NCI-H1092 treated with DMSO at 0.1 percent for 48 hours (cell line): ENCODE measurements around the gene SLC12A8.

Source experiments
- DNase-seq: peaks from one replicate; lab custom pipeline; 2025; lab: John Stamatoyannopoulos, UW

SLC12A8 gene

DNA sequence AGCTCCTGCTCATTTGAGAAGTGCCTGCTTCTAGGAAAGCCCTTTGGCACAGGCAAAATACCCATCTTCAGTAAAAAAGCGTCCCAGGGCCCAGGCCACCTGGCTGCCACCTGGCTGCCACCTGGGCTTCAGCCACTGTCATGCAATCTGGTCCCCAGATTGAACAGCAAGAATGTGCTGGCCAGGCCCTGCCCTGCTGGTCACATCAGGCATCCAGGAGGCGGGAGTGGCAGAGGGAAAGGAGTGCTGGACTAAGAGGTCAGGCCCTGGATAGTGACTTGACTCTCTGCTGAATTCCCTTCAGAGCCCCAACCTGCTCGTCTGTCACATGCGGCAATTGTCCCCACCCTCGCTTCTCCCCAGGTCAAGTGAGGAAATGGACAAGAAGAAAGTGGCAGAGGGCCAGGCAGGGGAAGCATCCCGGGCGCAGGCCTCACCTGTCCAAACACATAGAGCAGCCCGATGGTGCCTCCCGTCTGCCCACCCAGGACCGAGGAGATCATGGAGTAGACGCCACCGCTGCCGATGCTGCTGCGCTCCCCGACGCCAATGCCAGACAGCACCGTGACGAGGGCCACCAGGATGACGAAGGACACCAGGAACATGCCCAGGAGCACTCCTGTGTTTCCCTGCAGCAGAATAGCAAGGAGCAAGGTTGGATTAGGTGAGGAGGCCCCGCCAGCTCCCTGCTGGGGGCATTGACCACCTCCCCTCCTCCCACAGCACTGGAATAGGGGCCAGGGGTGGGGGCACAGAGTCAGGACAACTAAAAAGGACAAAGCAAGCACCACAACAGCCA is 25.5 kb downstream of the SLC12A8 start:
- no peak for DNase-seq

GRCh38 chr3:125186261-125186787 is 26.2 kb downstream of the SLC12A8 start:
- no peak for DNase-seq

GRCh38 chr3:125185805-125186204 is 26.7 kb downstream of the SLC12A8 start:
- DNase-seq: no peak

DNA sequence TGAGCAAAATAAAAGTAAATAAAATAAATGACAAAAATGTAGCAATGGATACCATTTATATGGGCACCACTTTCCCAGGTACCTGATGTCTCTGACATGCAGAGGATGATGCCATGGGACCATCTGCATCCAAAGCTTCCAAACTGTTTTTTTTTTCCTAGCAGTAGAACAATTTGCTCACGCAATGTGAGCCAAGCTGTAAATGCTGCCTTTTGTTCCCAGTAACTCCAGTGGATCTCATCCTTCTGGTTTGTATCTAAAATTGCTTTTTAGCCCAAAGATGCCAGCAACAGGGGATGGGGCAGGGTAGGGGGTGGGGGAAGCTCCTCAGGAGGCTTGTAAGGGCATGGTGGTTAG is 32.7 kb downstream of the SLC12A8 start:
- no peak for DNase-seq

DNA sequence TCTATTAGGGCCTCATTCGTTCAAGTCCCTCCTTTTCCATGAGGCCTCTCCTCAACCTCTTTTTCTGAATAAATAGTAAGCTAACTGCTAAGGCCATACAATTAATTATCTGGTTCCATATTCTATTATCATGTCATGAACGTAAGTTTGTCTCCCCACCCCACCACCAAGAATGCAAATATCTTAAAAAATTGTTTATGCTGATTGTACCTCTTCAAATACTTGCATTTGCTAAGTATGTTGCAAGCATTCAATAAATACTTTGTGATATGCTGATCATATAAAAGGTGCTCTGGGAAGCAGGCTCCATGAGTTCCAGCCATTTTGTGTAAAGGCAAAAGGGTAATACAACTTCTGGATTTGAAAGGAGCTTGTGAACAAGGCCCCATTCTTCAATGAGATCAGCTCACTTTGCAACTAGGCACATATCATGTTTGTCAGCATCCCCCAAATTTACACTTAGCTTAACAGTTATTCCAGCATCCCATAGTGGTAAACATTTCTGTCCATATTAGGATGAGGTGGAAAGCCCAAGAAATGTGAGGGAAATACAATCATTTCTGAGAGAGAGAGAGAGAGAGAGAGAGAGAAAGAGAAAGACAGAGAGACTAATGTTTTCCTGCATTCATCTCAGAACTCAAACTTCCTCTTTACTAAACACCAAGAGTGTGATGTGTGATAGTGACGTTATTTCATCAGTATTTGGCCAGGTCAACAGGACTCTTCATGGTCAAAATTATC is 33.2 kb downstream of the SLC12A8 start:
- DNase-seq: no peak

DNA sequence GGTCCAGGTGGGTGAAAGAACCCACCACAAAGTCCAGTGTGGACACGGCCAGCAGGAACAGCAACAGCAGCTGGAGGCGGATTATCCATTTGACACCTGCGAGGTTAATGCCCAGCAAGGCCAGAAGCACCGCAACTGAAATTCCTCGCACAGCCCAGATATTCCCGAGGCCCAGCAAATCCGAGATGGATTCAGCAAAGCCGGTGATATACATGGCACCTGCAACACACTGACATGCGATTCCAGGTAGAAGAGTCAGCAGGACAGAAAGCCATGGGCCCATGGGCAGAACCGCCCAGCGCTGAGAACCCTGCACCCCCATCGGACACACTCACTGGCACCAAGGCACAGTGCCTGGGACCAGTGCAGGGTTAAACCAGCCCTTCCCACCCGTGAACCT is 34.8 kb downstream of the SLC12A8 start:
- DNase-seq: no peak

- no peak for DNase-seq
These were observed 37.1 kb downstream of the SLC12A8 start for GRCh38 chr3:125175295-125176078.

- DNase-seq: no peak
These were observed 40.2 kb downstream of the SLC12A8 start for GRCh38 chr3:125172346-125172745.

DNA sequence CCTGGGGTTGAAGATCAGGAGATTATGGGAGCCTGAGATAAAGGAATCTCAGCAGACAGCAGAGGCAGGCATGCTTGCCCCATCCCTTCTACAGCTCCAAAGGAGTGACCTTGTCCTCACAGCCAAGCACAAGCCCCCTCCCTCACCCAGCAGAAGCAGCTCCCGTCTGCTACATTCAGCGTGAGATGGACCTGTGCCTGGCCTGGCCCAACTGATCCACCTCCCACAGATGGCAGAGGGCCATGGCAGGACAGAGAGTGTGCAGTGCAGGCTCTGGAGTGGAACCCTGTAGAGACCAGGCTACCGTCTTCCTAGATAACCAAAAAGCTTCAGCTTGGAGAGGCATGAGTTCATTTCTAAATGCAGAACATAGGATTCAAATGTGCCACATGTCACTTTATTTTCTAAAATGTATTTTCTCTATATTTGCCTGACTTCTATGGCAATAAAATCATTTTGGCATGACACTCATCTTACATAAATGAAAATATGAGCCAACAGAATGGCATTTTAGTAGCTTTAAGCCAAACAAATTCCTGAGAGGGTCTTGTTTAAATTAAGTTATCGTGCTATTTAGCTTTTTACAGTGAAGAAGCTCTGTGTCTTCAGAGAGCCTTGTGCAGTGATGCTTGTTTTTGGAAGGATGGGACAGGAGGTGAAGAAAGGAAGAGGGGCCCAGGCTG is 43.7 kb downstream of the SLC12A8 start:
- DNase-seq: no peak

- no peak for DNase-seq
These were observed 45.9 kb downstream of the SLC12A8 start for GRCh38 chr3:125166599-125167136.

GRCh38 chr3:125165948-125166553 is 46.5 kb downstream of the SLC12A8 start:
- no peak for DNase-seq

GRCh38 chr3:125165189-125165947 is 47.2 kb downstream of the SLC12A8 start:
- no peak for DNase-seq

DNA sequence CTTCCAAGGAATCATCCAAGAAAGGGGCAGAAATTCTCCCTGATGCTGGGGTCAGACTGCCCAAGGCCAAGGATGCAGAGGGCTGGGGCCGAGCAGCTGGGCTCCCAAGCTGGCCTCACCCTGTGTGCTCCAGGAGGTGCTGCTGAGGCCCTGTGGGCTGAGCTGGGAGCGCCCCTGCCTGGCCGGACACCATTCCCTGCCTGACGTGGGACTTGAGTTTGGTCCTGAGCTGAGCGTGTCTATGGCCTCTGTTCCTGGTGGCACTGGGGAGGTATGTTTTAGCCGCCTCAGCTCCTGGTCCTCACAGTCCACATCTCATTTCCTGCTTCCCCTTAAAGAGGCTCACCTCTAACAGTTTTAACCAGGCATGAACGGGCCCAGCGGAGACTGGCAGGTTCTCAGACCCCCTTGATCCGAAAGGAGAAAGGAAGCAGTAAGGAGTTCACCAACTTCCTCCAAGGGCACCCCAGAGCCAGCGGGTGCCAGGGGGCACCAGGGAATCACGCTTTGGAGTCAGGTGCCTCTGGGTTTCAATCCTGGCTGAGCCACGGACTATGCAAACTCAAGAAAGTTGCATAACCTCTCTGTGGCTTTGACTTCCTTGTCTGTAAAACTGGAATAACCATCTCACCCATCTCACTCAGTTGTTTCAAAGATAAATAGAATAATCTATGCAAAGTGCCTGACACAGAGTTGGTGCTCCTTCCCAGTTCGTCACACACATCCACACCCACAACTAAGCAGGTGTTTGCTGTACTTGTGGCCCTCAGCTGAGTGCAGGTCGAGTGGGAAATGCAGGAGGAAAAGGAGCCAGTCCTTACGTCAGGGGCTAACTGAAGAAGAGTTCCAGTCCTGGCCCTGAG is 48.6 kb downstream of the SLC12A8 start:
- DNase-seq: no peak

DNA sequence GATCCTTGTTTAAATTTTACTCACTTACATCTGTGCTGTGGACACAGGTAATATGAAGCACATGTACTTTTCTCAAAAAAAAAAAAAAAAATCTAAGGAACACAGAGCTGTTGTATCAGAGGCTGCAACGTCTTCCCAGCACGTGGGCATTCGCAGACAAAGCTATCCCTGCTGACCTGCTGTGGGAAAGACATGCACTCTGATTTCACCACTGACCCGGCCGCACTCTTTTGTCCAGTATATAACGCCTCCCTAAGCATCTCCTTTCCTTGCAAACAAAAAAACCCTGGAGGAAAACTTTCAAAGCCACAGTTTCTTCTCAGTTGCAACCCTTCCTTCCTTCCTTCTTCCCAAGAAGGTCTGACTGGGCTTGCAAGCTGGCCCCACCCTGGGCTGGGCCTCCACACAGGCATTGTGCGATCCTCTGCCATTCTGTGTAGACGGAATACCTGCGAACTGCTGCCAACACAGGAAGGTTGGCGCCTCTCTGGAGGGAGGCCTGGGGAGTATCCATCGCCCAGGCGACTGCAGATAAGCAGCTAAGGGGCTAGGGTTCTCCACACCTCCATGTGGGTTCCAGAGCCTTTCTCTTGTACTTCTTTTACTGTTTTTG is 50.8 kb downstream of the SLC12A8 start:
- no peak for DNase-seq

GRCh38 chr3:125160606-125161371 is 51.8 kb downstream of the SLC12A8 start:
- DNase-seq: no peak

DNA sequence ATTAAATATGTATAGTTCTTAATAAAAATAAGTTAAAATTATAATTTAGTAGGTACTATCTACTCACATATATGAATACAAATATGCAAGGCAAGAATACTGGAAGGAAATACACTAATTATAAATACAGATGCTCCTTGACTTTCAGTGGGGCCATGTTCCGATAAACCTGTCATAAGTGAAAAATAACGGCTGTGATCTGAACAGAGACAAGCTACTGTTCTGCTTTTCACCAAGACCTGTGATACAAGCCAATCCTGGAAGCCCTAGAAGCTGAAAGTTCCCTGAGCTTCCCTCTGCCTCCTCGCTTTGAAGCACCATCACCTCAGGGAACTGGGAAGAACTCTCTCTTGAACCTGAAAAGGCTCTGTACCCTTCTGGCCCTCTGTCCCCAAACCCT is 55.4 kb downstream of the SLC12A8 start:
- DNase-seq: no peak

DNA sequence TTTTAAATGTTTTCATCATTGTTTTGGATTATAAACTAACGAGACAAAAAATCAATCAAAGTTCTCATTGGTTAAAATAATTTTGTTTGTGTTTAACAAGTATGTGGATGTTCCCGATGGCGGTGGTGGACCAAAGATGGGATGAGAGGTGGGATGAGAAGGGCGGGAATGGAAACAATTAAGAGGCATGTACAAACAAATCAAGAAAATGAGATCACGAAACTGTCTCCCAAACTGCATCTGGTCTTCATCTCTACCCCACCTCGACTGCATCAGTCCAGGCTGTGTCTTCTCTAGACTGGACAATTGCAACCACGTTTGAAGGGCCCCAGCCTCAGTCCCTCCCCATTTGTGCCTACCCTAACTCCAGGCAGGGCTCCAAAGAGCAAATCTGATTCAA is 56.1 kb downstream of the SLC12A8 start:
- DNase-seq: peak; percentile 47

DNA sequence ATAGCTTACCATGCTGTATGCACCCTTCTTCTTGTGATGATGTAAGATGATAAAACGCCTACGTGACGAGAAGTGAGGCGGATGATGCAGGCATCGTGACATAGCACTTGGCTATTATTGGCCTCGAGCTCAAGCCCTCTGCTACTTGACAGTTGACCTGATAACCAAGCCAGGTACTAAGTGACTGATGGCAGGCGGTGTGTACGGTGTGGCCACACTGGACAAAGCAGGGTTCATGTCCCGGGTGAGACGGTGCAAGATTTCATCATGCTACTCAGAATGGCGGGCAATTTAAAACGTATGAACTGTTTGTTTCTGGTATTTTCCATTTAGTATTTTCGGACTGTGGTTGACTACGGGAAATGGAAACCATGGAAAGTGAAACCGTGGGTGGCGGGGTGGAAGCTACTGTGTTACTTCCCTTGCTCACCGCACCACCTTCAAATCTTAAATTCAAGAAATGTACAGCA is 57.7 kb downstream of the SLC12A8 start:
- DNase-seq: no peak
